Osteocyte (in vitro differentiated cells): ENCODE measurements around the gene CACNA1D. TPM values are rescaled to one million over a fixed set of nuclear protein-coding genes. Genes with fewer than 3 reads are reported as not detected.

Source experiments
- DNase-seq: peaks from one replicate; pipeline ENCODE4 v3.0.0; 2021; ENCODE audit warnings: mixed read lengths; ENCODE audit not compliant: unreplicated experiment; ENCODE audit errors: extremely low spot score
- H3K27ac Mint-ChIP-seq: one replicate; pipeline ENCODE4 v1.8.0; 2021; ENCODE audit warnings: mild to moderate bottlenecking, mixed read lengths; ENCODE audit not compliant: unreplicated experiment
- H3K27me3 Mint-ChIP-seq: one replicate; pipeline ENCODE4 v1.8.0; 2021; ENCODE audit warnings: mixed read lengths; ENCODE audit not compliant: unreplicated experiment
- H3K36me3 Mint-ChIP-seq: one replicate; pipeline ENCODE4 v1.8.0; 2021; ENCODE audit warnings: mixed read lengths; ENCODE audit not compliant: unreplicated experiment
- H3K4me1 Mint-ChIP-seq: one replicate; pipeline ENCODE4 v1.8.0; 2021; ENCODE audit warnings: mixed read lengths; ENCODE audit not compliant: unreplicated experiment
- H3K4me3 Mint-ChIP-seq: one replicate; pipeline ENCODE4 v1.8.0; 2021; ENCODE audit warnings: mild to moderate bottlenecking, moderate library complexity, mixed read lengths; ENCODE audit not compliant: unreplicated experiment
- H3K9me3 Mint-ChIP-seq: one replicate; pipeline ENCODE4 v1.8.0; 2021; ENCODE audit warnings: mixed read lengths; ENCODE audit not compliant: unreplicated experiment
- CTCF ChIP-seq: fragments of 200-600 bp; sonication (generic); IDR thresholded peaks from 2 replicates; pipeline ENCODE4 v1.5.0; 2021; ENCODE audit warnings: antibody characterized with exemption, mild to moderate bottlenecking, moderate library complexity
- total RNA-seq: library from RNA; stranded (reverse); gene quantifications from 2 replicates; pipeline ENCODE4 v1.2.1, GENCODE V29; 2021

Gene CACNA1D
- total RNA-seq, 1 donor from 2014 or later, result 0.48 TPM

DNA sequence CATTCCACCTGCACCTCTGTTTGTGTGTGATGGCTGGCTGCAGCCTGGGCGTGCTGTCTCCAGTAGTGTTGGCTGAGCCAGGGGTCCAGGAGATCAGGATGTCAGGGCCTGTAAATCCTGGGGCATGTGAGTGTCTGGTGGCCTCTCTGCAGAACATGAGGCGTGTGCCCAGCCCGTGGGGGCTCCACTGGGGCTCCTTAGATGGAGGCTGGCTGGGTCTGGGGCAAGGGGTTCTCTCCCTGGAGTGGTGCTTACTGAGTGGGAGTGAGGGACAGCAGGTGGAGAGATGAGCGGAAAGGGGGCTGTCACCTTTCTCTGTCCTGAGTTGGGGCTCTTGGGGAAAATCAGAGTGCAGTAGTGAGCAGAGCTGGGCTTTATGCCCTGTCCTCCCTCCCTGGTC, 199.6 kb downstream of the CACNA1D start:
- H3K27ac Mint-ChIP-seq, result no peak overlapping the region
- H3K27me3 Mint-ChIP-seq, result peaks cover 50% of the 10 kb centered on the region
- no peak for TF ChIP-seq CTCF
- no peaks in the 10 kb centered on the region for H3K4me1 Mint-ChIP-seq
- H3K36me3 Mint-ChIP-seq, result no peaks in the 10 kb centered on the region
- DNase-seq, result no peak
- H3K9me3 Mint-ChIP-seq, result no peaks in the 10 kb centered on the region
- no peak overlapping the region for H3K4me3 Mint-ChIP-seq

GRCh38 chr3:53694666-53695323, 200.4 kb downstream of the CACNA1D start:
- Mint-ChIP-seq H3K9me3 (no peaks in the 10 kb centered on the region), H3K36me3 (no peaks in the 10 kb centered on the region), H3K4me1 (no peaks in the 10 kb centered on the region), H3K27me3 (peaks cover 55% of the 10 kb centered on the region), H3K4me3 (no peak overlapping the region), H3K27ac (no peak overlapping the region)
- no peak for TF ChIP-seq CTCF
- no peak for DNase-seq

DNA sequence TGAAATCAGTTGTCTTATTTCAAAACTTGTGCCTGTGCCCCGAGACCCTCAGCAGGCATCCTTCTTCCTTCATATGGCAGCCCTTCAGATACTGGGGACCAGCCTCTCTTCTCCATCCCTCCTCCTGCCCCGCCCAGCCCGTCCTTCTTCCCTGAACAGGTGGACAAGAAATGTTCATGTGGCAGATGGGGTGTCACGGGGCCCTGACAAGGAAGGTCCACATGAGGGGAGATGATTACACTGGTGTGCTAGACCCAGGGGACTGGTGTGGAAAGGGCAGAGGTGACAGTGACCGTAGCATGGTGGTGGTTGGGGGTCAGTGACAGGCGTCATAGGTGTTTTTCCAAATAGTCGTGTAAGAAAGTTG, 200.9 kb downstream of the CACNA1D start:
- Mint-ChIP-seq H3K4me1 (no peaks in the 10 kb centered on the region), H3K27me3 (peaks cover 51% of the 10 kb centered on the region), H3K27ac (no peak overlapping the region), H3K36me3 (no peaks in the 10 kb centered on the region), H3K4me3 (no peak overlapping the region), H3K9me3 (no peaks in the 10 kb centered on the region)
- DNase-seq, result no peak
- no peak for TF ChIP-seq CTCF

DNA sequence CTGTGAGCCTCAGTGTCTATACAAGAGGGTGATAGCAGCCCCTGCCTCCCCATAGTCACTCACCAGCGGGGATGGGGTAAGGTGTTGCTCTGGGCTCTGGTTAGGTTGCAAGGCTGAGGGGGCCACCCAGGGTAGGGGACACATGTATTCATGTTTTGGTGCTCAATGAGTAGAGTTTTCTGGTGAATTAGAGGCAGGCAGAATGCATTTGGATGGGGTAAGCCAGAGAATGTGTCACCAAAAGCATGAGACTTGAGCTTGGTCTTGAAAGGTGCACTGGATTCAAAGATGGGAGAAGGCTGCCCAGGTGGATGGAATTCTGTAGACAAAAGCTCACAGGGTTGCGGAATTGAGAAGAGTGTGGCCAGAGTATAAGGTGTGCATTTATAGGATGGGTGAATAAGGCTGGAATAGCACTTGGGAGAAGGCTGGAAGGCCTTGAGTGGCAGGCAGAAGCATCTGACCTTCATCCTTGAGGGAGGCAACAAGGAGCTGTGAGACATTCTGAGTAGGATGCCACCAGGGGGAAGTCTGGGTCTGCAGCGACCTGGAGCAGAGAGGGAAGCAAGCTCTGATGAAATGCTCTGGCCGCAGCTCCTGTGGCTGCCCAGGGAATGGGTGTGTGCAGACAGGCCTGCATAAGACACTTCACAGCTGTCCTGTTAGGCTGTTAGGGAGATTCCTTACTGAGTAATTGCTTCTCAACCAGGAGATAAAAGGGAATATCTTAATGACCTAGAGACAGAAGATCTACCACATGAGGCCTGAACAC, 202.2 kb downstream of the CACNA1D start:
- no peak overlapping the region for H3K27ac Mint-ChIP-seq
- H3K9me3 Mint-ChIP-seq, result no peaks in the 10 kb centered on the region
- peaks cover 44% of the 10 kb centered on the region for H3K27me3 Mint-ChIP-seq
- no peaks in the 10 kb centered on the region for H3K4me1 Mint-ChIP-seq
- no peaks in the 10 kb centered on the region for H3K36me3 Mint-ChIP-seq
- H3K4me3 Mint-ChIP-seq, result no peak overlapping the region
- TF ChIP-seq CTCF, result no peak
- no peak for DNase-seq

DNA sequence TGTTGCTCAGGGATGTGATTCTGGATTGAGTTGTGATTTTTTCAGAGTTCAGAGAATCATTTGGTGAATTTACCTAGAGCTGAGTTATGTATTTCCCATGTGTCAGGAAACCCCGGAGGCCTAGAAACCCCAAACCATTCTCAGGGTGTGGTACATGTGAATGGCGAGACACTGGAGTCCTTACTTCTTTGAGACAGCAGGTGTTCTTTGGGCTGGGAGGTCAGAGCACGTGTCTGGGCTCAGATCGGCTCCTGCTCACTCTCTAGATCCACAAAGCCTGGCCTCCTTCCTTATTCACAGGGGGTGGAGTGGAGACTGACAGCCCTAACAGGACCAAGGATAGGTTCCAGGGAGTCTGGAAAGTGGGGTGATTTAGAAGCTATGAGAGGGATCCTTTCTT, 206.0 kb downstream of the CACNA1D start:
- Mint-ChIP-seq H3K4me1 (no peaks in the 10 kb centered on the region), H3K27ac (no peak overlapping the region), H3K9me3 (no peaks in the 10 kb centered on the region), H3K4me3 (no peak overlapping the region), H3K36me3 (no peaks in the 10 kb centered on the region), H3K27me3 (peaks cover 35% of the 10 kb centered on the region)
- TF ChIP-seq CTCF, result no peak
- DNase-seq, result no peak
